ENCODE measurements around the gene ZEB1. TPM values are rescaled to one million over a fixed set of nuclear protein-coding genes. Genes with fewer than 3 reads are reported as not detected.

ZEB1 gene
- total RNA-seq, 1 experiment from 2014 or later = 25.3 TPM

GRCh38 chr10:31467791-31468535 lies 148.9 kb downstream of the ZEB1 start:
- in situ Hi-C loops (cut with HindIII; ENCODE audit: low sequenced_read_pairs) = no loop called here
- no peak for DNase-seq (ENCODE audit: low spot score)

GRCh38 chr10:31468536-31468859 lies 149.5 kb downstream of the ZEB1 start:
- in situ Hi-C loops (cut with HindIII; ENCODE audit: low sequenced_read_pairs) = no loop called here
- DNase-seq (ENCODE audit: low spot score) = no peak

GRCh38 chr10:31475519-31475918 lies 156.5 kb downstream of the ZEB1 start:
- DNase-seq (ENCODE audit: low spot score) = no peak
- in situ Hi-C loops (cut with HindIII; ENCODE audit: low sequenced_read_pairs) = no loop called here

- in situ Hi-C loops (cut with HindIII; ENCODE audit: low sequenced_read_pairs) = no loop called here
Observed at GRCh38 chr10:31476088-31476487, 157.1 kb downstream of the ZEB1 start.

GRCh38 chr10:31477584-31477983 lies 158.6 kb downstream of the ZEB1 start:
- in situ Hi-C loops (cut with HindIII; ENCODE audit: low sequenced_read_pairs) = no loop called here
- no peak for DNase-seq (ENCODE audit: low spot score)

More at GRCh38 chr10:31476088-31476487, 157.1 kb downstream of the ZEB1 start:
- no peak for DNase-seq (ENCODE audit: low spot score)

GRCh38 chr10:31479752-31480151 lies 160.7 kb downstream of the ZEB1 start:
- in situ Hi-C loops (cut with HindIII; ENCODE audit: low sequenced_read_pairs) = no loop called here

GRCh38 chr10:31483546-31483945 lies 164.5 kb downstream of the ZEB1 start:
- in situ Hi-C loops (cut with HindIII; ENCODE audit: low sequenced_read_pairs) = no loop called here
- DNase-seq (ENCODE audit: low spot score) = no peak

More at GRCh38 chr10:31479752-31480151, 160.7 kb downstream of the ZEB1 start:
- DNase-seq (ENCODE audit: low spot score) = no peak

GRCh38 chr10:31484431-31485135 lies 165.6 kb downstream of the ZEB1 start:
- no peak for DNase-seq (ENCODE audit: low spot score)
- in situ Hi-C loops (cut with HindIII; ENCODE audit: low sequenced_read_pairs) = no loop called here

GRCh38 chr10:31490858-31491504 lies 172.0 kb downstream of the ZEB1 start:
- peak; percentile 15 for DNase-seq (ENCODE audit: low spot score)

GRCh38 chr10:31507427-31507826 lies 188.4 kb downstream of the ZEB1 start:
- in situ Hi-C loops (cut with HindIII; ENCODE audit: low sequenced_read_pairs) = no loop called here
- no peak for DNase-seq (ENCODE audit: low spot score)

More at GRCh38 chr10:31490858-31491504, 172.0 kb downstream of the ZEB1 start:
- in situ Hi-C loops (cut with HindIII; ENCODE audit: low sequenced_read_pairs) = no loop called here

- DNase-seq (ENCODE audit: low spot score) = no peak
- in situ Hi-C loops (cut with HindIII; ENCODE audit: low sequenced_read_pairs) = no loop called here
Observed at GRCh38 chr10:31508234-31508633, 189.2 kb downstream of the ZEB1 start.

- in situ Hi-C loops (cut with HindIII; ENCODE audit: low sequenced_read_pairs) = no loop called here
- no peak for DNase-seq (ENCODE audit: low spot score)
Observed at GRCh38 chr10:31508882-31509281, 189.9 kb downstream of the ZEB1 start.

GRCh38 chr10:31509989-31510388 lies 191.0 kb downstream of the ZEB1 start:
- in situ Hi-C loops (cut with HindIII; ENCODE audit: low sequenced_read_pairs) = no loop called here

GRCh38 chr10:31515116-31515515 lies 196.1 kb downstream of the ZEB1 start:
- no peak for DNase-seq (ENCODE audit: low spot score)
- in situ Hi-C loops (cut with HindIII; ENCODE audit: low sequenced_read_pairs) = no loop called here

More at GRCh38 chr10:31509989-31510388, 191.0 kb downstream of the ZEB1 start:
- DNase-seq (ENCODE audit: low spot score) = no peak

GRCh38 chr10:31515819-31516402 lies 196.9 kb downstream of the ZEB1 start:
- in situ Hi-C loops (cut with HindIII; ENCODE audit: low sequenced_read_pairs) = no loop called here
- DNase-seq (ENCODE audit: low spot score) = no peak

GRCh38 chr10:31520986-31521831 lies 202.2 kb downstream of the ZEB1 start:
- in situ Hi-C loops (cut with HindIII; ENCODE audit: low sequenced_read_pairs) = no loop called here
- no peak for DNase-seq (ENCODE audit: low spot score)

- DNase-seq (ENCODE audit: low spot score) = no peak
Observed at GRCh38 chr10:31522820-31523219, 203.8 kb downstream of the ZEB1 start.

GRCh38 chr10:31524460-31524859 lies 205.4 kb downstream of the ZEB1 start:
- in situ Hi-C loops (cut with HindIII; ENCODE audit: low sequenced_read_pairs) = no loop called here
- no peak for DNase-seq (ENCODE audit: low spot score)

More at GRCh38 chr10:31522820-31523219, 203.8 kb downstream of the ZEB1 start:
- in situ Hi-C loops (cut with HindIII; ENCODE audit: low sequenced_read_pairs) = no loop called here

GRCh38 chr10:31526178-31526577 lies 207.2 kb downstream of the ZEB1 start:
- in situ Hi-C loops (cut with HindIII; ENCODE audit: low sequenced_read_pairs) = no loop called here
- no peak for DNase-seq (ENCODE audit: low spot score)
